ENCODE measurements around the gene MOXD1. TPM values are rescaled to one million over a fixed set of nuclear protein-coding genes. Genes with fewer than 3 reads are reported as not detected.

MOXD1 gene
- total RNA-seq, 1 experiment from 2014 or later: 1.0 TPM

GRCh38 chr6:132400555-132400882, 756 bp downstream of the MOXD1 start (continued):
- no peak for TF ChIP-seq EZH2 (IDR thresholded peaks at IDR 0.05)
- TF ChIP-seq, protein P1, sequence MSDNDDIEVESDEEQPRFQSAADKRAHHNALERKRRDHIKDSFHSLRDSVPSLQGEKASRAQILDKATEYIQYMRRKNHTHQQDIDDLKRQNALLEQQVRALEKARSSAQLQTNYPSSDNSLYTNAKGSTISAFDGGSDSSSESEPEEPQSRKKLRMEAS (IDR thresholded peaks at IDR 0.05): no peak
- TF ChIP-seq EGR1 (IDR thresholded peaks at IDR 0.05; ENCODE audit: low read depth): no peak

DNA sequence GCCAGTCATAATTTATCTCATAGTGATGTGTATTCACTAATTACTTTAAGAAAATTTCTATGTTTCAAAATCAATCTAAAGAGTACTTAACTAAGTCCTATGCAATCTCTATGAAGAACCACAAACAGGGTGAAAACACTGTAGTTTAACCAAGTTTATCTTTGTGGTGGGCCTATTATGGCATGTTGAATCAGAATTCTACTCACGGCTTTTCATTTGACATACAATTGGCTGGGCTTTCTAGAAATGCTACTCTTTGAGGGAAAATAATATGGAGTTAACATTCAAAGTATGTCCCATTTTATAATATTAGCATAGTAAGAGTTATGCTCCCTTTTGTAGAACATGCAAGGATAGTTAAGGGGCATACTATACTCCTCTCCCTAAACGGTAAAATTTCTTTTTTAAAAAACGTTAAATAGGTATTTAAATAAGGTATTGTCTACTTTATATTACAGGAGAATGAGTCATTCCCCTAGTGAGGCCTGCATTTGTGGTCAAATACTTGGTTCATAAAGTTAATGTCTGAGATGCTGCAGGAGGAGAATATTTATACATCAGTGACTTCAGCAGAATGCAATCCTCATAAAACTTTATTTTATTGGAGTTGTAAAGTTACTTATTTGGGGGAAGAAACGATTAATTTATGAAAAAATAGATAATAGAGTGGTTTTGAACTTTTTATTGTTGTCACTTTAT, 1.8 kb downstream of the MOXD1 start:
- Histone ChIP-seq H3K4me3 (replicated peaks in 1 of 2; ENCODE audit: low read depth in 1 of 2, low read length in 2 of 2) (no peak overlapping the region), H3K9me3 (ENCODE audit: control insufficient read depth in 1 of 2, insufficient read depth in 1 of 2, low read depth in 1 of 2, low read length in 2 of 2) (no peaks in the 10 kb centered on the region), H3K79me2 (ENCODE audit: insufficient read depth, low read length) (no peaks in the 10 kb centered on the region), H2AFZ (ENCODE audit: low read depth, low read length, poor library complexity, severe bottlenecking) (peak overlapping the region; percentile 32), H3K27me3 (ENCODE audit: insufficient read depth, low read length) (no peaks in the 10 kb centered on the region), H4K20me1 (ENCODE audit: insufficient read depth) (no peaks in the 10 kb centered on the region), H3K4me2 (ENCODE audit: low read length) (no peak overlapping the region), H3K9ac (ENCODE audit: low read length) (no peak overlapping the region), H3K36me3 (ENCODE audit: control insufficient read depth in 1 of 2, insufficient read depth in 2 of 2, low read length in 2 of 2) (no peaks in the 10 kb centered on the region), H3K27ac (ENCODE audit: low read depth, low read length) (no peak overlapping the region), H3K4me1 (ENCODE audit: control insufficient read depth in 1 of 2, insufficient read depth in 2 of 2, low read length in 2 of 2) (0 out of 4 replicates have a peak, but pooled peaks cover 0 to 3% of the 10 kb centered on the region in 2 experiments), H3K9me2 (ENCODE audit: insufficient read depth) (no peaks in the 10 kb centered on the region)
- no peak for ATAC-seq
- no peak for DNase-seq (ENCODE audit: low read depth, low spot score)
- CTCF ChIA-PET: no interaction called here
- TF ChIP-seq CEBPB (IDR thresholded peaks at IDR 0.05; ENCODE audit: low read depth): no peak
- POLR2A ChIA-PET: no interaction called here
- RAD21 ChIA-PET (ENCODE audit: low non-redundant PET in 1 of 2, low total read pairs in 2 of 2, uncharacterized antibody in 2 of 2, unreplicated experiment in 2 of 2): no interaction called here
- BruUV-seq (replicated peaks): no TSS peak
- intact Hi-C loops (cut with micrococcal nuclease): no loop called here

DNA sequence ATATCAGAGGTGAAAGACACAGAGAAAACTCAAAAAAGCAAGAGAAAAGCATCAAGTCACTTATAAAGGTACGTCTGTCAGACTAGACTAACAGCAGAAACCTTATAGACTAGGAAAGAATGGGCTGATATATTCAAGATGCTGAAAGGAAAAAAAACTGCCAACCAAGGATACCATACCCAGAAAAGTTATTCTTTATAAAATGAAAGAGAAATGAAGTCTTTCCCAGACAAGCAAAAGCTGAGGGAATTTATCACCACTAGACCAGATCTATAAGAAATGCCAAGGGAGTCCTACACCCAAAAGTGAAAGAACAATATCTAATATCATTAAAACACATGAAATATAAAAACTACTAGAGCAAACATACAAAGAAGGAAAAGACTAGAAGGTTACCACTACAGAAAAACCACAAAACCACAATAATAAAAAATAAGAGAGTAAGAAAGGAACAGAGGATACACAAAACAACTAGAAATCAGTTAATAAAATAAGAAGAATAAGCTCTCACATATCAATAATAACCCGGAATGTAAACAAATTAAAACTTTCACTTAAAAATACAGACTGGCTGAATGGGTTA, 6.2 kb downstream of the MOXD1 start:
- Histone ChIP-seq H3K9ac (ENCODE audit: low read length) (no peak overlapping the region), H3K4me1 (ENCODE audit: control insufficient read depth in 1 of 2, insufficient read depth in 2 of 2, low read length in 2 of 2) (no peaks in the 10 kb centered on the region), H3K9me3 (ENCODE audit: control insufficient read depth in 1 of 2, insufficient read depth in 1 of 2, low read depth in 1 of 2, low read length in 2 of 2) (no peaks in the 10 kb centered on the region), H3K36me3 (ENCODE audit: control insufficient read depth in 1 of 2, insufficient read depth in 2 of 2, low read length in 2 of 2) (no peaks in the 10 kb centered on the region), H2AFZ (ENCODE audit: low read depth, low read length, poor library complexity, severe bottlenecking) (no peak overlapping the region), H3K79me2 (ENCODE audit: insufficient read depth, low read length) (no peaks in the 10 kb centered on the region), H3K27me3 (ENCODE audit: insufficient read depth, low read length) (no peaks in the 10 kb centered on the region), H4K20me1 (ENCODE audit: insufficient read depth) (no peaks in the 10 kb centered on the region), H3K27ac (ENCODE audit: low read depth, low read length) (no peak overlapping the region), H3K4me2 (ENCODE audit: low read length) (no peak overlapping the region), H3K9me2 (ENCODE audit: insufficient read depth) (no peaks in the 10 kb centered on the region), H3K4me3 (replicated peaks in 1 of 2; ENCODE audit: low read depth in 1 of 2, low read length in 2 of 2) (no peak overlapping the region)
- intact Hi-C loops (cut with micrococcal nuclease): no loop called here
- DNase-seq (ENCODE audit: low read depth, low spot score) (no peak), ATAC-seq (no peak)
- RAD21 ChIA-PET (ENCODE audit: low non-redundant PET in 1 of 2, low total read pairs in 2 of 2, uncharacterized antibody in 2 of 2, unreplicated experiment in 2 of 2): no interaction called here
- CTCF ChIA-PET: no interaction called here
- POLR2A ChIA-PET: interaction anchor here (1.1 kb wide), 1 partner anchor 9 kb away, joined by 3 read pairs; no protein-coding TSS in a partner anchor
- no TSS peak for BruUV-seq (replicated peaks)
- TF ChIP-seq EZH2phosphoT487 (IDR thresholded peaks at IDR 0.05; ENCODE audit: borderline replicate concordance) (no peak), SP1 (IDR thresholded peaks at IDR 0.05; ENCODE audit: low read depth) (no peak), JUND (IDR thresholded peaks at IDR 0.05) (no peak), POLR2A (IDR thresholded peaks at IDR 0.05; ENCODE audit: borderline replicate concordance, extremely low read depth, insufficient read depth, insufficient read length) (no peak), FOSL1 (IDR thresholded peaks at IDR 0.05; ENCODE audit: low read depth) (no peak), REST (IDR thresholded peaks at IDR 0.05; ENCODE audit: low read depth) (no peak), CEBPB (IDR thresholded peaks at IDR 0.05; ENCODE audit: low read depth) (no peak), RAD21 (IDR thresholded peaks at IDR 0.05; ENCODE audit: low read depth) (no peak), ELF1 (IDR thresholded peaks at IDR 0.05; ENCODE audit: borderline replicate concordance, low read depth) (no peak), EGR1 (IDR thresholded peaks at IDR 0.05; ENCODE audit: low read depth) (no peak), ZNF274 (IDR thresholded peaks at IDR 0.05; ENCODE audit: low read depth, low read length) (no peak), SIN3A (IDR thresholded peaks at IDR 0.05; ENCODE audit: low read depth) (no peak), POLR2AphosphoS5 (IDR thresholded peaks at IDR 0.05; ENCODE audit: low read depth, low read length) (no peak)
- TF ChIP-seq, protein P2, sequence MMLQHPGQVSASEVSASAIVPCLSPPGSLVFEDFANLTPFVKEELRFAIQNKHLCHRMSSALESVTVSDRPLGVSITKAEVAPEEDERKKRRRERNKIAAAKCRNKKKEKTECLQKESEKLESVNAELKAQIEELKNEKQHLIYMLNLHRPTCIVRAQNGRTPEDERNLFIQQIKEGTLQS (IDR thresholded peaks at IDR 0.05): no peak
- TF ChIP-seq, protein P1 (IDR thresholded peaks at IDR 0.05): no peak

Measured in HCT116 (cell line).